ENCODE data around the gene KCTD13. TPM values are rescaled to one million over a fixed set of nuclear protein-coding genes. Genes with fewer than 3 reads are reported as not detected.

Gene KCTD13
- total RNA-seq, 1 donor from 2014 or later: 19.3 TPM

- no peak overlapping the region for H3K27ac Mint-ChIP-seq (ENCODE audit: unreplicated experiment)
- H3K27me3 Mint-ChIP-seq (ENCODE audit: low read depth): no peaks in the 10 kb centered on the region
These were observed 21.1 kb downstream of the KCTD13 start for GRCh38 chr16:29904947-29905346.

GRCh38 chr16:29903590-29903989 is 22.4 kb downstream of the KCTD13 start:
- Mint-ChIP-seq H3K4me3 (ENCODE audit: unreplicated experiment) (no peak overlapping the region), H3K36me3 (ENCODE audit: low read depth) (no peaks in the 10 kb centered on the region), H3K4me1 (ENCODE audit: low read depth) (peaks cover 12% of the 10 kb centered on the region), H3K27ac (ENCODE audit: unreplicated experiment) (no peak overlapping the region), H3K9me3 (ENCODE audit: low read depth) (no peaks in the 10 kb centered on the region), H3K27me3 (ENCODE audit: low read depth) (peaks cover 4% of the 10 kb centered on the region)
- DNase-seq (ENCODE audit: low spot score): no peak
- TF ChIP-seq CTCF (IDR thresholded peaks at IDR 0.05): no peak

More at GRCh38 chr16:29904947-29905346, 21.1 kb downstream of the KCTD13 start:
- no peak for TF ChIP-seq CTCF (IDR thresholded peaks at IDR 0.05)
- no peak for DNase-seq (ENCODE audit: low spot score)
- Mint-ChIP-seq H3K36me3 (ENCODE audit: low read depth) (no peaks in the 10 kb centered on the region), H3K4me3 (ENCODE audit: unreplicated experiment) (no peak overlapping the region), H3K9me3 (ENCODE audit: low read depth) (no peaks in the 10 kb centered on the region), H3K4me1 (ENCODE audit: low read depth) (peaks cover 10% of the 10 kb centered on the region)

GRCh38 chr16:29901607-29901945 is 24.4 kb downstream of the KCTD13 start:
- no peak for DNase-seq (ENCODE audit: low spot score)
- Mint-ChIP-seq H3K36me3 (ENCODE audit: low read depth) (no peaks in the 10 kb centered on the region), H3K27ac (ENCODE audit: unreplicated experiment) (no peak overlapping the region), H3K4me3 (ENCODE audit: unreplicated experiment) (no peak overlapping the region), H3K9me3 (ENCODE audit: low read depth) (no peaks in the 10 kb centered on the region), H3K4me1 (ENCODE audit: low read depth) (peaks cover 15% of the 10 kb centered on the region), H3K27me3 (ENCODE audit: low read depth) (peaks cover 19% of the 10 kb centered on the region)
- no peak for TF ChIP-seq CTCF (IDR thresholded peaks at IDR 0.05)

- Mint-ChIP-seq H3K9me3 (ENCODE audit: low read depth) (no peaks in the 10 kb centered on the region), H3K36me3 (ENCODE audit: low read depth) (no peaks in the 10 kb centered on the region), H3K4me3 (ENCODE audit: unreplicated experiment) (peak overlapping the region; percentile 75), H3K27ac (ENCODE audit: unreplicated experiment) (no peak overlapping the region), H3K27me3 (ENCODE audit: low read depth) (peaks cover 19% of the 10 kb centered on the region), H3K4me1 (ENCODE audit: low read depth) (peaks cover 15% of the 10 kb centered on the region)
- no peak for TF ChIP-seq CTCF (IDR thresholded peaks at IDR 0.05)
- no peak for DNase-seq (ENCODE audit: low spot score)
These were observed 25.0 kb downstream of the KCTD13 start for GRCh38 chr16:29900888-29901606.

- DNase-seq (ENCODE audit: low spot score): no peak
- peaks cover 15% of the 10 kb centered on the region for H3K4me1 Mint-ChIP-seq (ENCODE audit: low read depth)
- H3K4me3 Mint-ChIP-seq (ENCODE audit: unreplicated experiment): peak within 1 kb of the TSS; percentile 75
- no peaks in the 10 kb centered on the region for H3K36me3 Mint-ChIP-seq (ENCODE audit: low read depth)
- no peak for TF ChIP-seq CTCF (IDR thresholded peaks at IDR 0.05)
- H3K27ac Mint-ChIP-seq (ENCODE audit: unreplicated experiment): peak within 1 kb of the TSS; percentile 73
- no peaks in the 10 kb centered on the region for H3K9me3 Mint-ChIP-seq (ENCODE audit: low read depth)
- H3K27me3 Mint-ChIP-seq (ENCODE audit: low read depth): peaks cover 19% of the 10 kb centered on the region
These were observed 25.7 kb downstream of the KCTD13 start, which contains the start of gene ASPHD1 for GRCh38 chr16:29900102-29900887. ASPHD1 (plus strand) TSS chr16:29900488; CDS start chr16:29900972, 484 bp downstream.
